NCI-H748 (cell line): ENCODE data around the gene SLC25A13.

Source experiments
- DNase-seq: peaks from one replicate; lab custom pipeline; 2025; ENCODE audit not compliant: unreplicated experiment; lab: John Stamatoyannopoulos, UW

The SLC25A13 gene

GRCh38 chr7:96212474-96212873 is 109.4 kb downstream of the SLC25A13 start:
- no peak for DNase-seq

- DNase-seq = no peak
Observed at GRCh38 chr7:96211954-96212353, 109.9 kb downstream of the SLC25A13 start.

- no peak for DNase-seq
Observed at GRCh38 chr7:96205665-96206064, 116.2 kb downstream of the SLC25A13 start.

GRCh38 chr7:96204601-96205000 is 117.3 kb downstream of the SLC25A13 start:
- DNase-seq = no peak

GRCh38 chr7:96203786-96204185 is 118.1 kb downstream of the SLC25A13 start:
- DNase-seq = no peak

DNA sequence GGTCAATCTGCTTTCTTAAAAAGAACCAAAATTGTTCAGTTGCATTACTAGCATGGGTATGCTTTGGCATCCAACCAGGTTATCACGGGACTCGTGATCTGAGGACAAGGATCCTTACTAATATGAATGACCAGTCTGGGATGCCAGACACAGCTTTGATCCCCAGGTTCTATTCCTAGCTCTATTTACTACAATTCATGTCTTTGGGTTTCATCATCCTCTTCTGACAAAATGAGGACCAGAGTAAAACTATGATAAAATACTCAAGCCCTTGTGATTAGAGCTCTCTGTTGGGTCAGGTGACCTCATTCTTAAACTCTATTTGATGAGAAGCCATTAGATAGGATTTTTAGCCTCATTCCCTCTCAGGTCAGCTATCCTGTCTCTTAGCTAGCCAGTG is 119.8 kb downstream of the SLC25A13 start:
- no peak for DNase-seq

- no peak for DNase-seq
Observed at GRCh38 chr7:96200740-96201139, 121.2 kb downstream of the SLC25A13 start.

- no peak for DNase-seq
Observed at GRCh38 chr7:96199421-96199820, 122.5 kb downstream of the SLC25A13 start.

- DNase-seq = peak; percentile 36
Observed at GRCh38 chr7:96198047-96198636, 123.8 kb downstream of the SLC25A13 start.

GRCh38 chr7:96196676-96197075 is 125.2 kb downstream of the SLC25A13 start:
- DNase-seq = no peak

DNA sequence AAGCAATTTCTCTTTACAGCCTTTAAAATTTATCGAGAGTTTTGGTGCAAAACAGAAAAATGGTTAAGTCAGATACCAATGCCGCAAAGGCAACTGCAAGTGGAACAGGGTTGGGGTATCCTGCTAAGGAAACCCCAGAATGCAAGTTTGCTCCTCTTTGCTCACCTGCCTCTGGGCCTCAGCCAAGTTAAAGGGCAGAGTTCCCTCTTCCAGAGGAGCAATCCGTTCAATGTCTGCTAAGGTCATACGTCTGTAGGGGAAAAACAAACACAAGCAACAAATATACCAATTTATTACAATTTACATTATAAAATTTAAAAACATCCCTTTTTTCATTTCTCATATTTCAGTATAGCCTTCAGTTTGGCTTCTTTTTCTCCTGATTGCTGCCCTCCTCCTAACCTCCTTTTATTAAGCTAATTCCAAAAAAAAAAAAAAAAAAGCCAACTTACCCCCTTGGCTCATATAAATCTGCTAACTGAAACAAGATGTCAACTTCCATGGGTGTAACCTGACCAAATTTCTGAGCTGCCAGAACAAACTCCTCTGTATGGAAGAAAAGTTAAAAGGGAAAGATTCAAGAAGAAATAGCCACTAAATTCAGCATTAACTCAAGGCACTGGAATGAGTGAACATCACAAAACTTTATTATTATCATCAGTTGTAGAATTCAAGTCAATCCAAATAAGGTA is 132.6 kb downstream of the SLC25A13 start:
- peak; percentile 32 for DNase-seq

DNA sequence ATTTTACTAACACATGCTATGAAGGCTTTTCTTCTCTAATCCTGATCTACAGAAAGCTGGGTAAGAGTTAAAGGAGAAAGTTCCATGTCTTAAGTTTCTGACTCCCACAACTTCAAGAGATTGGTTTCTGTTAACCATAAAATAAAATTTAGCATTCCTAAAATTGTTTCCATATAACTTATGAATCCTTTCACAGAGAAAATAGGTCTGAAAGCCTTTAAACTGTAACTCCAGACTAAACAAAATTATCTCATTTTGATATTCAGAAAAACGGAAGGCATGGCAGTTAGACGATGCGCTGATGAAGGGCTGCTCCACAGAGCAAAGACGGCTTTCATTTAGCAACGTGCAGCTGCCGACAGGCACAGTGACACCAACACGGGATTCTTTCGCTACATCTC is 133.3 kb downstream of the SLC25A13 start:
- DNase-seq = peak; percentile 43

DNA sequence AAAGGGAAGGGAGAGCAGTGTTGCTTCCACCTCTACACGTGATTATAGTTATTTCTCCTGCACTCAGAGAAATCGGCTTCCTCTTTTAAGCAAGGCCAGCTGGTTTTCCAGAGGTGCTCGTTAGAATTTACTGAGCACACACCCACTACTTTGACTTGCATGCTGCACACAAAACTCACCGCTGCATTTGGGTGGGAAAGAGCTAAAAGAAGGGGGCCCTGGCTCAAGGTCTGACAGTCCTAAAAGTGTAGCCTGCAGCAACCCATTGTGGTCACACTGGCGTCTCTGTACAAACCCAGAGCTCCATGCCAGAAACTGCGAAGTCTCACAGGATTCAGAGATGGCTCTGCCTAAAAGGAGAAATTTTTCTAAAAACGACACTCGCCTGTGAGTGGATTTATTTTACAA is 133.7 kb downstream of the SLC25A13 start:
- DNase-seq = peak; percentile 69

DNA sequence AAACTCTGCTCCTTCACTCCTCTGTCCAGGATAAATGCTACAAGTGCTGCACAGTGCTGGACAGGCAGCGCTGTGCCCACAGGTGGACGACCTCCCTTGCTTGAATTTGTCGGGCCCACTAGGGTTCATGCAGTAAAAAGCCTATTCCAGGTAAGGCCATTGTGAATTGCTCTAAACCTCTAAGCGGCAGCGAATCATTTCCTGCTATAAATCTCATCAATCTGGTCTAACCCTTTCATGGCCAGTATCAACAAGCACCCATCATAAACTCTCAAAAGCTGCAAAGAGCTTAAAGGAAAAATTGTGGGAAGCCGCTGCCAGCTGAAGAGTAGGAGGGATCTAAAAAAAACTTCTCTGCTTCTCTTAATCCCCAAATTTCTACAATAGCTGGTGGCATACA is 134.2 kb downstream of the SLC25A13 start:
- DNase-seq = peak; percentile 69

GRCh38 chr7:96184783-96185182 is 137.1 kb downstream of the SLC25A13 start:
- DNase-seq = no peak

DNA sequence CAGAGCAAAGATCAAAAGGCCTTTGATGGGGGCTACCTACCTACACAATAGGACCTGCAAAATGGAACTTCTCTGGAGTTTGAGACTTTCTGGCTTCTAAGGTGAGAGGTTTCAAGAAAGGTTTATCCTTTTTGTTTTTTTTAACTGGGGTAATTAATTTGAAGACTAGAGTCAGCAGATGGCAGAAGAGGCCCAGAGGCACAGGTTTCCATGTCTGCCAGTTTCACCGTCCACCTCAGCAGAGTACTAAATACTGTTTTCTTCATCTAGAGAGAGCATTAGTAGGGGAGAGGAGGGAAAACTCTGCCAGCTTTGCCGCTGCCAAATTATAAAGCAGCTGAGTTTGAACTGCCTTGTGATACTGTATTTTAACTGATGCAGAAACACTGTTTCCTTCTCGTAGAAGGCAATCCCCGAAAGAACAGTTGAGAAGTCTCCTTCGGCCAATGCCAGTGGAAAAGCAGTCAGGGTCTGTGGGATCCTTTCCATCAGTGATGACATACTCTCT is 138.7 kb downstream of the SLC25A13 start:
- DNase-seq = peak; percentile 14

DNA sequence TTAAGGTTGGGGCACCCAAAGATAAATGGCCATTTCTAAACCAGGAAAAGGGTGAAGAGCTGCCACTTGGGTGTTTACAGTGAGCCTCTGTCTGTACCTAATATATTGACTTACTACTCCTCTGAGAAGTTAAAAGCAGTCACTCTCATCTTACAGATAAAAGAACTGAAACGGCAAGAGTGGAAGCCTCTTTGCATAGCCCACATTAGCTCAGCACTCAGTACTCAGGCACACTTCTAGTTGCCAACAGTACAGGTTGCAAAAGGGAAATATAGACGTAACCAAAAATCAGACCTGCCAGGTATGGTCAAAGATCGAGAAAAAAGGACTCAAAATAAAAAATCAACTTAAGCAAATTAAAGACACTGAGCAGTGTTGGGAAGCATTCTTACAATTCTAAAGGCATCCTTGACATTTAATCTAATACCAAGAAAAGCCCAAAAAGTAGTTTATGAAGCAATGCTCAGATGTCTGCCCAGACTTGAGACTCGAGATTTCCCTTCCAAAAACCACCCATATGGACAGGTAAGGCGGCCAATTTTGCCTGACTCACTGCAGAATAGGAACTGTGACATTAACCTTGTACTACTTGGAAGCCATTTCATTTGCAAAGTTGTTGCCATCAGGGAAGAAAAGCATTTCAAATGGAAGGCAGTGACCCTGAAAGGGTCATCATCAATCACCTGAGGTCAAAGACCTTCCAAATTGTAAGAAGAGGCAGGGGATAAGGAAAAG is 139.3 kb downstream of the SLC25A13 start:
- no peak for DNase-seq

DNA sequence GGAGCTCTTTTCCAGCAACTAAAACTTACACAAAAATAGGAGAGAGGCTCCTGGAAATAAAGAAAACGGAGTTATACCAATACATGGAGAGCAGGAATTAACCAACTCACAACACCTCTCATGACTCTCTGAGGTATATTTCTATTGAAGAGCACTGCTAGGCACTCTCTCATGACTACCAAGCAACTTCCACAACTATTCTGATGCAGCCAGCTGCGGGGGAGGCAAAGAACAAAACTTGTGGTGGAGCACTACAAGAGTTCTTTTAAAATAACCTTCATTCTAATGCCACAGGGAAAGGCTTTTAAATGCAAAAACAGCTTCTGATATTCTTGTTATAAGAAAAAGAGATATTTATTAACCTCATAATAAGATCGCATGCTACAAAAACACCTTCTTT is 140.7 kb downstream of the SLC25A13 start:
- DNase-seq = no peak

GRCh38 chr7:96179837-96180236 is 142.1 kb downstream of the SLC25A13 start:
- peak; percentile 21 for DNase-seq

- no peak for DNase-seq
Observed at GRCh38 chr7:96179341-96179740, 142.6 kb downstream of the SLC25A13 start.

- DNase-seq = no peak
Observed at GRCh38 chr7:96178581-96178980, 143.3 kb downstream of the SLC25A13 start.

DNA sequence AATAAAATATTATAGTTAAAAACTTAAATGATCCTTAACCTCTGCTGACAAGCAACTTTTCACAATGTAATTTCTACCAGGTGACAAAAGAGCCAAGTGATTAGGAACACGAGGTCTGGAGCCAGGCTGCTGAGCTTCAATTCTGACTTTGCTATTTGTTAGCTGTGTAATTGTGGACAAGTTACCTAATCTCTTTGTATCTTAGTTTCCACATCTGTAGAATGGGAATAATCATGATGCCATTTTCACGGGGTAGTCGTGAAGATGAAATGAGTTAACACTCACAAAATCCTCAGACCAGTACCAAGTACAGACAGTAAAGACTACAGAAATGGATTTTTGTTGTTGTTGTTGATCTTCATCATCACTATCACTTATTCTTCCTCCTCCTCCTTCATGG is 144.5 kb downstream of the SLC25A13 start:
- no peak for DNase-seq
